Endothelial cell of umbilical vein (primary cell): Measurements from ENCODE around the gene RFLNA. TPM values are rescaled to one million over a fixed set of nuclear protein-coding genes. Genes with fewer than 3 reads are reported as not detected.

Source experiments
- BruUV-seq: library from RNA; stranded (reverse); fragments of 400-500 nt; replicated peaks from 2 replicates; lab custom pipeline; 2021; lab: Mats Ljungman, UMichigan
- CTCF ChIA-PET: fragments of 300-600, 350-600 bp; sonication (Branson Sonifier 250); formaldehyde crosslinking; loops from one replicate; lab custom pipeline; 2021; ENCODE audit warnings: antibody characterized with exemption, inconsistent platforms; lab: Charles Lee
- POLR2A ChIA-PET: fragments of 300-600, 350-600 bp; sonication (Branson Sonifier 250); formaldehyde crosslinking; loops from one replicate; lab custom pipeline; 2021; ENCODE audit warnings: antibody characterized with exemption, inconsistent platforms; lab: Charles Lee
- DNase-seq: peaks from one replicate; pipeline ENCODE4 v3.0.0-alpha.2; 2011; ENCODE audit warnings: low read depth, low spot score
- FAIRE-seq: peaks from 2 replicates; lab custom pipeline; 2011; peaks lifted over from hg19 to GRCh38; lab: Jason Lieb, UNC
- H2AFZ ChIP-seq: 2 replicates; pipeline ENCODE4 v1.6.0; 2012; ENCODE audit warnings: low read depth, low read length, control low read depth, inconsistent platforms
- H3K27ac ChIP-seq: 2 replicates; pipeline ENCODE4 v1.5.1; 2011; ENCODE audit warnings: low read depth, mild to moderate bottlenecking, control low read depth, low read length, moderate library complexity; ENCODE audit not compliant: insufficient read depth
- H3K27me3 ChIP-seq, 2 experiments: 2 replicates each; pipeline versions ENCODE4 v1.6.0 to v1.6.1; 2011; ENCODE audit warnings: low read length in 2 of 2, mixed read lengths in 1 of 2; ENCODE audit not compliant: control insufficient read depth in 2 of 2, insufficient read depth in 2 of 2
- H3K36me3 ChIP-seq, 2 experiments: 2 replicates in 1 of 2; 3 replicates in 1 of 2; pipeline ENCODE4 v1.5.1; 2011; ENCODE audit warnings: low read length in 2 of 2, mild to moderate bottlenecking in 1 of 2, moderate library complexity in 1 of 2; ENCODE audit not compliant: control insufficient read depth in 2 of 2, insufficient read depth in 2 of 2; ENCODE audit errors: extremely low read depth in 1 of 2
- H3K4me1 ChIP-seq: 3 replicates; pipeline ENCODE4 v1.5.1; 2011; ENCODE audit warnings: mild to moderate bottlenecking, low read length; ENCODE audit not compliant: control insufficient read depth, insufficient read depth; ENCODE audit errors: extremely low read depth
- H3K4me2 ChIP-seq: 2 replicates; pipeline ENCODE4 v1.6.1; 2011; ENCODE audit warnings: low read length, control low read depth, mixed read lengths; ENCODE audit not compliant: insufficient read depth
- H3K4me3 ChIP-seq, 3 experiments: fragments of 200-600 bp in 1 of 3; sonication (generic), shearing (Covaris generic) in 1 of 3; replicated peaks in 1 of 3; 2 replicates each; pipeline ENCODE4 v1.5.1; 2011 to 2016; ENCODE audit warnings: control low read depth in 3 of 3, low read length in 3 of 3, mild to moderate bottlenecking in 2 of 3, inconsistent platforms in 1 of 3, low read depth in 1 of 3, moderate library complexity in 1 of 3; ENCODE audit not compliant: insufficient read depth in 1 of 3
- H3K79me2 ChIP-seq: 2 replicates; pipeline ENCODE4 v1.6.0; 2012; ENCODE audit warnings: low read length, inconsistent platforms; ENCODE audit not compliant: control insufficient read depth, insufficient read depth
- H3K9ac ChIP-seq: replicated peaks from 2 replicates; pipeline ENCODE3; 2011; ENCODE audit warnings: low read length, control low read depth; ENCODE audit not compliant: insufficient read depth; ENCODE audit errors: extremely low read depth
- H3K9me1 ChIP-seq: replicated peaks from 3 replicates; pipeline ENCODE4 v1.6.0; 2011; ENCODE audit warnings: mild to moderate bottlenecking, low read length; ENCODE audit not compliant: control insufficient read depth, insufficient read depth; ENCODE audit errors: extremely low read depth
- H3K9me3 ChIP-seq: replicated peaks from 2 replicates; pipeline ENCODE4 v1.5.1; 2012; ENCODE audit warnings: low read length, inconsistent platforms; ENCODE audit not compliant: control insufficient read depth, insufficient read depth
- H4K20me1 ChIP-seq: replicated peaks from 2 replicates; pipeline ENCODE3; 2011; ENCODE audit warnings: mild to moderate bottlenecking, low read length; ENCODE audit not compliant: control insufficient read depth, insufficient read depth; ENCODE audit errors: extremely low read depth
- CTCF ChIP-seq, 2 donors: IDR thresholded peaks; 1 replicate in 1 of 2; 2 replicates in 1 of 2; pipeline ENCODE4 v1.5.1; 2011; ENCODE audit warnings: low read length in 2 of 2, mild to moderate bottlenecking in 2 of 2, moderate library complexity in 2 of 2, control low read depth in 1 of 2, inconsistent platforms in 1 of 2, low read depth in 1 of 2; ENCODE audit not compliant: insufficient read depth in 1 of 2; ENCODE audit errors: extremely low read depth in 1 of 2
- EZH2 ChIP-seq: IDR thresholded peaks from 2 replicates; pipeline ENCODE4 v1.6.1; 2012; ENCODE audit warnings: borderline replicate concordance, low read depth, mild to moderate bottlenecking, moderate library complexity, low read length, inconsistent platforms; ENCODE audit not compliant: severe bottlenecking
- FOS ChIP-seq: IDR thresholded peaks from 2 replicates; pipeline ENCODE4 v1.6.1; 2011; ENCODE audit warnings: mild to moderate bottlenecking, low read length, moderate library complexity, borderline replicate concordance; ENCODE audit not compliant: insufficient read depth
- GATA2 ChIP-seq: IDR thresholded peaks from 2 replicates; pipeline ENCODE4 v1.7.0; 2011; ENCODE audit warnings: low read depth, mild to moderate bottlenecking, moderate library complexity, mixed read lengths, low read length; ENCODE audit not compliant: insufficient read length, insufficient read depth
- JUN ChIP-seq: IDR thresholded peaks from 2 replicates; pipeline ENCODE4 v1.6.1; 2011; ENCODE audit warnings: borderline replicate concordance, low read depth; ENCODE audit not compliant: insufficient read length, insufficient read depth
- MAX ChIP-seq: IDR thresholded peaks from 2 replicates; pipeline ENCODE4 v1.6.1; 2011; ENCODE audit not compliant: insufficient read depth, insufficient read length
- MYC ChIP-seq: IDR thresholded peaks from one replicate; pipeline ENCODE4 v1.6.1; 2011; ENCODE audit warnings: mild to moderate bottlenecking, low read depth, low read length
- POLR2A ChIP-seq: IDR thresholded peaks from 2 replicates; pipeline ENCODE4 v1.6.1; 2012; ENCODE audit warnings: low read depth, mild to moderate bottlenecking, control low read depth, low read length
- POLR2AphosphoS5 ChIP-seq: IDR thresholded peaks from 2 replicates; pipeline ENCODE4 v1.6.1; 2012; ENCODE audit warnings: low read depth, mild to moderate bottlenecking, control low read depth, low read length, moderate library complexity; ENCODE audit not compliant: insufficient read depth
- dilution Hi-C: fragments of 300-500 bp; cut with MboI; formaldehyde crosslinking; loops from one replicate; pipeline ENCODE4 v1.15.0; 2019; ENCODE audit warnings: low sequenced_read_pairs; ENCODE audit not compliant: extremely low pct_ligation_motif_present
- intact Hi-C: fragments of 100-400 bp; cut with micrococcal nuclease; formaldehyde crosslinking; loops from one replicate; pipeline ENCODE4 v1.10.0; 2022
- polyA plus RNA-seq, 4 experiments: library from polyadenylated mRNA; depleted of rRNA in 3 of 4; stranded (reverse) in 3 of 4; unstranded in 1 of 4; fragments of >200 nt; gene quantifications; 2 replicates each; pipeline versions ENCODE4 v1.2.1 to v1.2.3, GENCODE V29; 2011 to 2012; ENCODE audit warnings: missing spikeins in 1 of 4
- total RNA-seq: library from RNA; stranded (reverse); gene quantifications from 2 replicates; pipeline ENCODE4 v1.2.3, GENCODE V29; 2021

Gene RFLNA
- total and polyA plus RNA-seq, 2 donors (not counting 3 experiments of a cell fraction or from before 2014, with no cell fraction given): 19.7 to 24.5 TPM

DNA sequence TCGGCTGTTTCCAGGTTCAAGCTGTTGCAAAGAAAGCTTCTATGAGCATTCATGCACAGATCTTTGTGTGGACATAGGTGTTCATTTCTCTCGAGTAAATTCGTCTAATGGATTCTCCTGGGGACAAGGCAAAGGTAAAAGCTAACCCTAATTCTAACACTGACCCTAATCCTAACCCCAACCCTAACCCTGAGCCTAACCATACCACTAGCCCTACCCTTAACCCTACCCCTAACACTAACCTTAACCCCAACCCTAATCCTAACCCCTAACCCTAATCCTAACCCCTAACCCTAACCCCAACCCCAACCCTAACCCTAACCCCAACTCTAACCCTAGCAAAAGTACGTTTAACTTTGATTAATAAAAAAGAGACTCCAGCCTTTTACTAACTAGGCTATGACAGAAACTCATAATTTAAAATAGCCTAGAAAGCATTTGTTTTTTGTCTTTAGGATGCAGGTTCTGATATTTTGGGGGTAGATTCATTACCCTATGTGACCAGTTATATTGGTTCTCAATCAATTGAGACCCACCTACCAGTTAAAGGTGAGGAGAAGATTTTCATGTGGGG, 27.6 kb upstream of the RFLNA start:
- FAIRE-seq (no peak), DNase-seq (no peak)
- BruUV-seq: no TSS peak
- Histone ChIP-seq H3K9me3 (no peaks in the 10 kb centered on the region), H3K36me3 (no peaks in the 10 kb centered on the region), H3K79me2 (no peaks in the 10 kb centered on the region), H3K9me1 (no peaks in the 10 kb centered on the region), H3K4me1 (no peaks in the 10 kb centered on the region), H3K27ac (no peak overlapping the region), H3K9ac (no peak overlapping the region), H3K4me3 (no peak overlapping the region), H3K4me2 (no peak overlapping the region), H4K20me1 (no peaks in the 10 kb centered on the region), H2AFZ (no peak overlapping the region), H3K27me3 (peaks cover 0 to 1% of the 10 kb centered on the region in 2 experiments)
- ChIA-PET CTCF (interaction anchor here (0.6 kb wide), 1 partner anchor 214 kb away, joined by 3 read pairs; no protein-coding TSS in a partner anchor), POLR2A (no interaction called here)
- dilution Hi-C loops (no loop called here), intact Hi-C loops (no loop called here)
- no peak for TF ChIP-seq GATA2
- no peak for TF ChIP-seq FOS
- TF ChIP-seq POLR2A: no peak
- TF ChIP-seq MYC: no peak
- no peak for TF ChIP-seq EZH2
- no peak for TF ChIP-seq JUN
- no peak for TF ChIP-seq CTCF (IDR thresholded peaks at IDR 0.05; ENCODE audit: extremely low read depth in 1 of 2, insufficient read depth in 1 of 2, low read depth in 1 of 2, low read length in 2 of 2)
- TF ChIP-seq MAX: no peak
- no peak for TF ChIP-seq POLR2AphosphoS5
